WTC11 (cell line): Measurements from ENCODE around the gene TTR. TPM values are rescaled to one million over a fixed set of nuclear protein-coding genes. Genes with fewer than 3 reads are reported as not detected.

Source experiments
- ATAC-seq: fragments of 200-7000 bp; cut with Tn5 transposase; 2 replicates; pipeline ENCODE4 v1.10.0; 2021; ENCODE audit warnings: mild to moderate bottlenecking, moderate library complexity
- CTCF ChIA-PET: fragments of 300-600 bp; sonication (Branson Sonifier 250); formaldehyde crosslinking; loops from one replicate; lab custom pipeline; 2021; ENCODE audit warnings: antibody characterized with exemption; lab: Charles Lee
- POLR2A ChIA-PET: fragments of 350-600 bp; sonication (Branson Sonifier 250); formaldehyde crosslinking; loops from one replicate; lab custom pipeline; 2021; ENCODE audit warnings: antibody characterized with exemption; lab: Charles Lee
- DNase-seq: peaks from one replicate; pipeline ENCODE4 v3.0.0; 2021; ENCODE audit warnings: low spot score
- H3K27ac Mint-ChIP-seq: 2 replicates; pipeline ENCODE4 v1.8.0; 2021; ENCODE audit warnings: mixed read lengths
- H3K27me3 Mint-ChIP-seq: 2 replicates; pipeline ENCODE4 v1.8.0; 2021; ENCODE audit warnings: low read depth, mild to moderate bottlenecking, moderate library complexity, mixed read lengths
- H3K36me3 Mint-ChIP-seq: 2 replicates; pipeline ENCODE4 v1.8.0; 2021; ENCODE audit warnings: mixed read lengths
- H3K4me1 Mint-ChIP-seq: 2 replicates; pipeline ENCODE4 v1.8.0; 2022; ENCODE audit warnings: mixed read lengths
- H3K4me3 Mint-ChIP-seq: 2 replicates; pipeline ENCODE4 v1.8.0; 2021; ENCODE audit warnings: mild to moderate bottlenecking, moderate library complexity, mixed read lengths
- H3K9me3 Mint-ChIP-seq: 2 replicates; pipeline ENCODE4 v1.8.0; 2021; ENCODE audit warnings: mixed read lengths
- AR ChIP-seq: fragments of 250-450 bp; sonication (Bioruptor Pico); IDR thresholded peaks from 2 replicates; pipeline ENCODE4 v1.9.0; 2021; ENCODE audit warnings: mild to moderate bottlenecking
- FOXK1 ChIP-seq: sonication (generic); formaldehyde crosslinking; IDR thresholded peaks from 2 replicates; pipeline ENCODE4 v1.8.0; 2022; ENCODE audit warnings: mild to moderate bottlenecking, moderate library complexity, missing genetic modification reagents
- GRHL2 ChIP-seq: fragments of 250-450 bp; sonication (Bioruptor Pico); IDR thresholded peaks from 2 replicates; pipeline ENCODE4 v1.8.0; 2022; ENCODE audit warnings: mild to moderate bottlenecking, moderate library complexity; ENCODE audit not compliant: insufficient replicate concordance, severe bottlenecking
- MAX ChIP-seq: sonication (generic); formaldehyde crosslinking; IDR thresholded peaks from 2 replicates; pipeline ENCODE4 v1.8.0; 2022; ENCODE audit warnings: mild to moderate bottlenecking, missing genetic modification reagents
- MLX ChIP-seq: sonication (generic); formaldehyde crosslinking; IDR thresholded peaks from 2 replicates; pipeline ENCODE4 v1.8.1; 2023; ENCODE audit warnings: mild to moderate bottlenecking, missing genetic modification reagents, moderate library complexity
- NFYB ChIP-seq: sonication (generic); formaldehyde crosslinking; conservative IDR thresholded peaks from 2 replicates; pipeline ENCODE4 v1.8.0; 2022; ENCODE audit warnings: low read depth, missing genetic modification reagents
- TCF7 ChIP-seq: sonication (generic); formaldehyde crosslinking; IDR thresholded peaks from 2 replicates; pipeline ENCODE4 v1.8.0; 2022; ENCODE audit warnings: mild to moderate bottlenecking, low read depth, missing genetic modification reagents, moderate library complexity
- TEAD1 ChIP-seq: sonication (generic); formaldehyde crosslinking; IDR thresholded peaks from 2 replicates; pipeline ENCODE4 v1.8.0; 2022; ENCODE audit warnings: mild to moderate bottlenecking, missing genetic modification reagents
- ZNF138 ChIP-seq: sonication (generic); formaldehyde crosslinking; conservative IDR thresholded peaks from 2 replicates; pipeline ENCODE4 v1.8.1; 2022; ENCODE audit warnings: mild to moderate bottlenecking, moderate library complexity, missing genetic modification reagents
- ZNF263 ChIP-seq: sonication (generic); formaldehyde crosslinking; IDR thresholded peaks from 2 replicates; pipeline ENCODE4 v1.8.1; 2022; ENCODE audit warnings: low read depth, mild to moderate bottlenecking, moderate library complexity, missing genetic modification reagents
- ZNF423 ChIP-seq: fragments of 250-450 bp; sonication (Bioruptor Pico); IDR thresholded peaks from 2 replicates; pipeline ENCODE4 v2.1.2; 2022; ENCODE audit warnings: mild to moderate bottlenecking, moderate library complexity
- ZNF671 ChIP-seq: fragments of 250-450 bp; sonication (Bioruptor Pico); IDR thresholded peaks from 2 replicates; pipeline ENCODE4 v1.8.0; 2021; ENCODE audit warnings: mild to moderate bottlenecking
- total RNA-seq: library from RNA; stranded (reverse); gene quantifications from 3 replicates; pipeline ENCODE4 v1.2.3, GENCODE V29; 2021
- TF ChIP-seq, protein P1 (sequence below): sonication (generic); formaldehyde crosslinking; IDR thresholded peaks from 2 replicates; pipeline ENCODE4 v1.8.1; 2023; ENCODE audit warnings: mild to moderate bottlenecking, missing genetic modification reagents
- TF ChIP-seq, protein P2 (sequence below): sonication (generic); formaldehyde crosslinking; IDR thresholded peaks from 2 replicates; pipeline ENCODE4 v1.8.1; 2023; ENCODE audit warnings: mild to moderate bottlenecking, missing genetic modification reagents, borderline replicate concordance
- TF ChIP-seq, protein P3 (sequence below): sonication (generic); formaldehyde crosslinking; IDR thresholded peaks from 2 replicates; pipeline ENCODE4 v1.8.0; 2023; ENCODE audit warnings: missing genetic modification reagents, mild to moderate bottlenecking, borderline replicate concordance
- TF ChIP-seq, protein P4 (sequence below): fragments of 250-450 bp; sonication (Bioruptor Pico); IDR thresholded peaks from 2 replicates; pipeline ENCODE4 v2.1.2; 2022; ENCODE audit warnings: mild to moderate bottlenecking, moderate library complexity
- TF ChIP-seq, protein P5 (sequence below): sonication (generic); formaldehyde crosslinking; IDR thresholded peaks from 2 replicates; pipeline ENCODE4 v1.8.1; 2022; ENCODE audit warnings: low read depth, mild to moderate bottlenecking, moderate library complexity, missing genetic modification reagents, borderline replicate concordance

The TTR gene
- total RNA-seq, 1 experiment from 2014 or later = 1.0 TPM

DNA sequence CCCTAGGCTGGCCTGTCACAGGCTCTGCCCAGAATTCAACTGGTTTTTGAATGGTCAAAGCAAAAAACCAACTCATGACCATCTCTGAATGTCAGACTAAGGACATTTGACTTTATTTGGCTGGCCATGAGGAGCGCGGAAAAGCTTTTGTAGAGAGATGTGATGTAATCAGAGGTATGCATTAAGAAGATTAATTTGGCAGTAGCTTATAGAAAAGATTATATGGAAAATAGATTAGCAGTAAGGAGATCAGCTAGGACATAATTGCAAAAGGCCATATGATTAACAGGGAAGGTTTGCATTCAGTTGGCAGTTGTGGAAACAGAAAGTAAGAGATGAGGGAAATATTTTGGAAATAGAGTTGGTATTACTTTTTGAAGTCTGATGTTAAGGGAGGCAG is 12.3 kb upstream of the TTR start (continued):
- no peak for TF ChIP-seq NFYB (CRISPR knock-in tag)
- no peak for TF ChIP-seq MAX
- no peak for TF ChIP-seq GRHL2 (CRISPR knock-in tag)
- TF ChIP-seq, protein P1, sequence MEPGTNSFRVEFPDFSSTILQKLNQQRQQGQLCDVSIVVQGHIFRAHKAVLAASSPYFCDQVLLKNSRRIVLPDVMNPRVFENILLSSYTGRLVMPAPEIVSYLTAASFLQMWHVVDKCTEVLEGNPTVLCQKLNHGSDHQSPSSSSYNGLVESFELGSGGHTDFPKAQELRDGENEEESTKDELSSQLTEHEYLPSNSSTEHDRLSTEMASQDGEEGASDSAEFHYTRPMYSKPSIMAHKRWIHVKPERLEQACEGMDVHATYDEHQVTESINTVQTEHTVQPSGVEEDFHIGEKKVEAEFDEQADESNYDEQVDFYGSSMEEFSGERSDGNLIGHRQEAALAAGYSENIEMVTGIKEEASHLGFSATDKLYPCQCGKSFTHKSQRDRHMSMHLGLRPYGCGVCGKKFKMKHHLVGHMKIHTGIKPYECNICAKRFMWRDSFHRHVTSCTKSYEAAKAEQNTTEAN (CRISPR knock-in tag) = no peak
- no peak for TF ChIP-seq ZNF263
- TF ChIP-seq ZNF423 = no peak
- TF ChIP-seq FOXK1 (CRISPR knock-in tag) = no peak
- TF ChIP-seq ZNF138 (CRISPR knock-in tag) = no peak
- TF ChIP-seq, protein P2, sequence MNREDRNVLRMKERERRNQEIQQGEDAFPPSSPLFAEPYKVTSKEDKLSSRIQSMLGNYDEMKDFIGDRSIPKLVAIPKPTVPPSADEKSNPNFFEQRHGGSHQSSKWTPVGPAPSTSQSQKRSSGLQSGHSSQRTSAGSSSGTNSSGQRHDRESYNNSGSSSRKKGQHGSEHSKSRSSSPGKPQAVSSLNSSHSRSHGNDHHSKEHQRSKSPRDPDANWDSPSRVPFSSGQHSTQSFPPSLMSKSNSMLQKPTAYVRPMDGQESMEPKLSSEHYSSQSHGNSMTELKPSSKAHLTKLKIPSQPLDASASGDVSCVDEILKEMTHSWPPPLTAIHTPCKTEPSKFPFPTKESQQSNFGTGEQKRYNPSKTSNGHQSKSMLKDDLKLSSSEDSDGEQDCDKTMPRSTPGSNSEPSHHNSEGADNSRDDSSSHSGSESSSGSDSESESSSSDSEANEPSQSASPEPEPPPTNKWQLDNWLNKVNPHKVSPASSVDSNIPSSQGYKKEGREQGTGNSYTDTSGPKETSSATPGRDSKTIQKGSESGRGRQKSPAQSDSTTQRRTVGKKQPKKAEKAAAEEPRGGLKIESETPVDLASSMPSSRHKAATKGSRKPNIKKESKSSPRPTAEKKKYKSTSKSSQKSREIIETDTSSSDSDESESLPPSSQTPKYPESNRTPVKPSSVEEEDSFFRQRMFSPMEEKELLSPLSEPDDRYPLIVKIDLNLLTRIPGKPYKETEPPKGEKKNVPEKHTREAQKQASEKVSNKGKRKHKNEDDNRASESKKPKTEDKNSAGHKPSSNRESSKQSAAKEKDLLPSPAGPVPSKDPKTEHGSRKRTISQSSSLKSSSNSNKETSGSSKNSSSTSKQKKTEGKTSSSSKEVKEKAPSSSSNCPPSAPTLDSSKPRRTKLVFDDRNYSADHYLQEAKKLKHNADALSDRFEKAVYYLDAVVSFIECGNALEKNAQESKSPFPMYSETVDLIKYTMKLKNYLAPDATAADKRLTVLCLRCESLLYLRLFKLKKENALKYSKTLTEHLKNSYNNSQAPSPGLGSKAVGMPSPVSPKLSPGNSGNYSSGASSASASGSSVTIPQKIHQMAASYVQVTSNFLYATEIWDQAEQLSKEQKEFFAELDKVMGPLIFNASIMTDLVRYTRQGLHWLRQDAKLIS (CRISPR knock-in tag) = no peak

DNA sequence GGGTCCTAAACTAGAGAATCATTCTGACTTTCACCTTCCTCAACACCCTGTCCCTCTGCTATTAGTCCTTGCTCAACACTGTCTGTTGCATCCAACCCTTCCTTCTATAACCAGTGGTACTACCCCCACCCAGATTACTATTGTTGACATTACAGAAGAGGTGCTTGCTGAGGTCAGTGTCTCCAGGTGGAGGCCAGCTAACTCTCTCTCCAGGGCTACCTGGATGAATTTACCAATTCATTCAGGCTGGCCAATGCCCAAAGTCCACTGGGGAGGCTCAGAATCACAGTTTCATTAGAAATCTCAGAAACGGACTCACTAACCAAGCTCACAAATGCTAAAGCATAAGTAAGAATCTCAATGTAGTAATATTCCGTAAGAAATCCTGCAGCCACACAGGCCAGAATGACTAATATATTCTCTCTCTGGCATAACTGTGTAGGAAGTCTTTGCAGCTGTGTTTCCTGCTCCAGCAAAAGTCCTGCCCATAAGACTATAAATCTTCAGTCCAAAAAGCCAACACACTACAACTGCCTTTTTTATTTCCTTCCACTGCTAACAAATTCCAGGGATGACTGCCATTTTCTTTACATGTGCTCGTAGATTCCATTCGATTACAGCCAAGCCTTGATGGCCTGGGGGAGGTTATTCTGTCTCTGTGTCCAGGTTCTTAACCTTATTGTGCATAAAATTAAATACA is 10.0 kb upstream of the TTR start:
- no peak for TF ChIP-seq AR (CRISPR knock-in tag)
- TF ChIP-seq, protein P3, sequence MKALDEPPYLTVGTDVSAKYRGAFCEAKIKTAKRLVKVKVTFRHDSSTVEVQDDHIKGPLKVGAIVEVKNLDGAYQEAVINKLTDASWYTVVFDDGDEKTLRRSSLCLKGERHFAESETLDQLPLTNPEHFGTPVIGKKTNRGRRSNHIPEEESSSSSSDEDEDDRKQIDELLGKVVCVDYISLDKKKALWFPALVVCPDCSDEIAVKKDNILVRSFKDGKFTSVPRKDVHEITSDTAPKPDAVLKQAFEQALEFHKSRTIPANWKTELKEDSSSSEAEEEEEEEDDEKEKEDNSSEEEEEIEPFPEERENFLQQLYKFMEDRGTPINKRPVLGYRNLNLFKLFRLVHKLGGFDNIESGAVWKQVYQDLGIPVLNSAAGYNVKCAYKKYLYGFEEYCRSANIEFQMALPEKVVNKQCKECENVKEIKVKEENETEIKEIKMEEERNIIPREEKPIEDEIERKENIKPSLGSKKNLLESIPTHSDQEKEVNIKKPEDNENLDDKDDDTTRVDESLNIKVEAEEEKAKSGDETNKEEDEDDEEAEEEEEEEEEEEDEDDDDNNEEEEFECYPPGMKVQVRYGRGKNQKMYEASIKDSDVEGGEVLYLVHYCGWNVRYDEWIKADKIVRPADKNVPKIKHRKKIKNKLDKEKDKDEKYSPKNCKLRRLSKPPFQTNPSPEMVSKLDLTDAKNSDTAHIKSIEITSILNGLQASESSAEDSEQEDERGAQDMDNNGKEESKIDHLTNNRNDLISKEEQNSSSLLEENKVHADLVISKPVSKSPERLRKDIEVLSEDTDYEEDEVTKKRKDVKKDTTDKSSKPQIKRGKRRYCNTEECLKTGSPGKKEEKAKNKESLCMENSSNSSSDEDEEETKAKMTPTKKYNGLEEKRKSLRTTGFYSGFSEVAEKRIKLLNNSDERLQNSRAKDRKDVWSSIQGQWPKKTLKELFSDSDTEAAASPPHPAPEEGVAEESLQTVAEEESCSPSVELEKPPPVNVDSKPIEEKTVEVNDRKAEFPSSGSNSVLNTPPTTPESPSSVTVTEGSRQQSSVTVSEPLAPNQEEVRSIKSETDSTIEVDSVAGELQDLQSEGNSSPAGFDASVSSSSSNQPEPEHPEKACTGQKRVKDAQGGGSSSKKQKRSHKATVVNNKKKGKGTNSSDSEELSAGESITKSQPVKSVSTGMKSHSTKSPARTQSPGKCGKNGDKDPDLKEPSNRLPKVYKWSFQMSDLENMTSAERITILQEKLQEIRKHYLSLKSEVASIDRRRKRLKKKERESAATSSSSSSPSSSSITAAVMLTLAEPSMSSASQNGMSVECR = no peak
- no peak for TF ChIP-seq ZNF423
- no peak for TF ChIP-seq MLX (CRISPR knock-in tag)
- no peak for TF ChIP-seq TCF7 (CRISPR knock-in tag)
- TF ChIP-seq, protein P4, sequence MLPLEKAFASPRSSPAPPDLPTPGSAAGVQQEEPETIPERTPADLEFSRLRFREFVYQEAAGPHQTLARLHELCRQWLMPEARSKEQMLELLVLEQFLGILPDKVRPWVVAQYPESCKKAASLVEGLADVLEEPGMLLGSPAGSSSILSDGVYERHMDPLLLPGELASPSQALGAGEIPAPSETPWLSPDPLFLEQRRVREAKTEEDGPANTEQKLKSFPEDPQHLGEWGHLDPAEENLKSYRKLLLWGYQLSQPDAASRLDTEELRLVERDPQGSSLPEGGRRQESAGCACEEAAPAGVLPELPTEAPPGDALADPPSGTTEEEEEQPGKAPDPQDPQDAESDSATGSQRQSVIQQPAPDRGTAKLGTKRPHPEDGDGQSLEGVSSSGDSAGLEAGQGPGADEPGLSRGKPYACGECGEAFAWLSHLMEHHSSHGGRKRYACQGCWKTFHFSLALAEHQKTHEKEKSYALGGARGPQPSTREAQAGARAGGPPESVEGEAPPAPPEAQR (CRISPR knock-in tag) = no peak
- no peak for TF ChIP-seq ZNF671 (CRISPR knock-in tag)
- TF ChIP-seq, protein P5, sequence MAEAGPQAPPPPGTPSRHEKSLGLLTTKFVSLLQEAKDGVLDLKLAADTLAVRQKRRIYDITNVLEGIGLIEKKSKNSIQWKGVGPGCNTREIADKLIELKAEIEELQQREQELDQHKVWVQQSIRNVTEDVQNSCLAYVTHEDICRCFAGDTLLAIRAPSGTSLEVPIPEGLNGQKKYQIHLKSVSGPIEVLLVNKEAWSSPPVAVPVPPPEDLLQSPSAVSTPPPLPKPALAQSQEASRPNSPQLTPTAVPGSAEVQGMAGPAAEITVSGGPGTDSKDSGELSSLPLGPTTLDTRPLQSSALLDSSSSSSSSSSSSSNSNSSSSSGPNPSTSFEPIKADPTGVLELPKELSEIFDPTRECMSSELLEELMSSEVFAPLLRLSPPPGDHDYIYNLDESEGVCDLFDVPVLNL (CRISPR knock-in tag) = no peak
- TF ChIP-seq TEAD1 (CRISPR knock-in tag) = no peak
- TF ChIP-seq, all 79 proteins: peak for 0
- DNase-seq (no peak), ATAC-seq (no peak)
- ChIA-PET POLR2A (no interaction called here), CTCF (no interaction called here)
- no peaks in the 10 kb centered on the region for H3K27me3 Mint-ChIP-seq
- 0 out of 2 replicates have a peak, but pooled peaks cover 3% of the 10 kb centered on the region for H3K9me3 Mint-ChIP-seq
- H3K27ac Mint-ChIP-seq = no peak overlapping the region
- H3K36me3 Mint-ChIP-seq = no peaks in the 10 kb centered on the region
- 0 out of 2 replicates have a peak, but pooled peaks cover 2% of the 10 kb centered on the region for H3K4me1 Mint-ChIP-seq
- no peak overlapping the region for H3K4me3 Mint-ChIP-seq
